ENCODE data around the gene DIO2.

DIO2 gene

GRCh38 chr14:80167793-80168448, 43.4 kb downstream of the DIO2 start:
- DNase-seq = no peak

GRCh38 chr14:80164991-80165721, 46.1 kb downstream of the DIO2 start:
- no peak for DNase-seq

GRCh38 chr14:80152763-80153162, 58.5 kb downstream of the DIO2 start:
- DNase-seq = no peak

GRCh38 chr14:80152166-80152565, 59.1 kb downstream of the DIO2 start:
- DNase-seq = no peak

GRCh38 chr14:80150301-80150700, 61.0 kb downstream of the DIO2 start:
- DNase-seq = no peak

Measured in activated T-cell treated with anti-CD3 and anti-CD28 coated beads, Interleukin-2, amount 50 U/mL, for 48 hours (primary cell).